Mucosa of rectum (tissue), 2 donors: ENCODE measurements around the gene CAPN10.
"Not testable (repeated sequence)": the region's sequence is repeated elsewhere in the genome, so short reads cannot be mapped to it uniquely, and the experiment has no call there.

Source experiments
- H3K27ac ChIP-seq, 2 donors: one replicate each; pipeline ENCODE4 v1.7.0; 2013; ENCODE audit warnings: inconsistent platforms in 2 of 2, low read depth in 2 of 2, low read length in 2 of 2
- H3K27me3 ChIP-seq, 2 donors: one replicate each; pipeline ENCODE4 v1.7.0; 2013; ENCODE audit warnings: low read length in 2 of 2; ENCODE audit not compliant: control insufficient read depth in 2 of 2, insufficient read depth in 2 of 2
- H3K36me3 ChIP-seq, 2 donors: one replicate each; pipeline ENCODE4 v1.7.0; 2013; ENCODE audit warnings: low read length in 2 of 2; ENCODE audit not compliant: control insufficient read depth in 2 of 2, insufficient read depth in 2 of 2
- H3K4me1 ChIP-seq, 2 donors: one replicate each; pipeline ENCODE4 v1.7.0; 2013; ENCODE audit warnings: low read length in 2 of 2, mild to moderate bottlenecking in 1 of 2; ENCODE audit not compliant: control insufficient read depth in 2 of 2, insufficient read depth in 2 of 2
- H3K4me3 ChIP-seq, 2 donors: one replicate each; pipeline ENCODE4 v1.7.0; 2013; ENCODE audit warnings: low read length in 2 of 2
- H3K9ac ChIP-seq, 2 donors: one replicate each; pipeline ENCODE4 v1.7.0; 2013; ENCODE audit warnings: low read length in 2 of 2, low read depth in 1 of 2, mild to moderate bottlenecking in 1 of 2
- H3K9me3 ChIP-seq, 2 donors: one replicate each; pipeline ENCODE4 v1.7.0; 2013; ENCODE audit warnings: low read length in 2 of 2; ENCODE audit not compliant: control insufficient read depth in 2 of 2
- donor health status: healthy.
- donor health status: Normal muscosa, but diverticular disease.

The CAPN10 gene

DNA sequence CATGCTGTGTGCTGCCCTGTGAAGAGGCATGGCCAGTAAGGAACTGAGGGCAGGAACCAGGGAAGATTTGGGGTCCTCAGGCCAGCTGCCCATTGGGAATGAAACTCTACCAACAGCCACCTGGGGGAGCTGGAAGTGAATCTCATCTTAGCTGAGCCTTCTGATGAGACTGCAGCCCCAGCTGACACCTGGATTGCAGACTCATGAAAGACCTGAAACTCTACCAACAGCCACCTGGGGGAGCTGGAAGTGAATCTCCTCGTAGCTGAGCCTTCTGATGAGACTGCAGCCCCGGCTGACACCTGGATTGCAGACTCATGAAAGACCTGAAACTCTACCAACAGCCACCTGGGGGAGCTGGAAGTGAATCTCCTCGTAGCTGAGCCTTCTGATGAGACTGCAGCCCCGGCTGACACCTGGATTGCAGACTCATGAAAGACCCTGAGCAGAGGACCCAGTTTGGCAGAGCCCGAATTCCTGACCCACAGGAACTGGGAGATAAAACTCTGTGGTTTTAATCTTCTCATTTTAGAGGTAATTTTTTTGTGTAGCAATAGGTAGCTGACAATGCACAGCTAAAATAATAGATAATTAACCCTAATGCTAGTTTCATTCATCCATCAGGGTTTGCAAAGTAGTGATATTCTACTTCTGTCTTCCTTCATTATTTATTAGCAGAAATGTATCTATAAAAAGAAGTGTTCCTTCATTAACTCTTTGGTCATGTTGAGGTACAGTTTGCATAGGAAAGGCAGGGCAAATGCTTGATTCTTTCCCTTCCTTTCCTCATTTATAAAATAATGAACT, 30.5 kb downstream of the CAPN10 start:
- not testable (repeated sequence) for H3K27ac ChIP-seq, H3K9ac ChIP-seq, H3K4me1 ChIP-seq, H3K27me3 ChIP-seq, H3K4me3 ChIP-seq, H3K9me3 ChIP-seq
- H3K36me3 ChIP-seq = peaks cover 37 to 38% of the 10 kb centered on the region in 2 donors

DNA sequence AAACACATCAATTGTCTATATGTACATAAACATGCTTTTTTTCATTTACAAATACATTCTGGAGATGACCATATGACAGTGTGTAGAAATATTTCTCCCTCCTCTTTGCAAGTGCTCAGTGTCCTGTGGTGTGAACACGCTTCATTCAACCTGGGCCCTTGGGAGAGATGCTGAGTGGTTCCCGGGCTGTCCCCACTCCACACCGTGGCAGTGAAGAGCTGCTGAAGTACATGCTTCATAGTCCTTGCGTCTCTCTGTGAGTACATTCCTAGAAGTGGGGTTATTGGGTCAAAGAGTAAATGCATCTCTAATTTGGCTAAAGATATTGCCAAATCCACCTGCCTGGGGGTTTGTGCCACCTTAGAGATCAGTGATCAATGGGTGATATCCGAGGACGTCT, 32.2 kb downstream of the CAPN10 start:
- H3K36me3 ChIP-seq = peaks cover 31 to 33% of the 10 kb centered on the region in 2 donors
- H3K9me3 ChIP-seq = no peaks in the 10 kb centered on the region
- no peak overlapping the region for H3K27ac ChIP-seq

DNA sequence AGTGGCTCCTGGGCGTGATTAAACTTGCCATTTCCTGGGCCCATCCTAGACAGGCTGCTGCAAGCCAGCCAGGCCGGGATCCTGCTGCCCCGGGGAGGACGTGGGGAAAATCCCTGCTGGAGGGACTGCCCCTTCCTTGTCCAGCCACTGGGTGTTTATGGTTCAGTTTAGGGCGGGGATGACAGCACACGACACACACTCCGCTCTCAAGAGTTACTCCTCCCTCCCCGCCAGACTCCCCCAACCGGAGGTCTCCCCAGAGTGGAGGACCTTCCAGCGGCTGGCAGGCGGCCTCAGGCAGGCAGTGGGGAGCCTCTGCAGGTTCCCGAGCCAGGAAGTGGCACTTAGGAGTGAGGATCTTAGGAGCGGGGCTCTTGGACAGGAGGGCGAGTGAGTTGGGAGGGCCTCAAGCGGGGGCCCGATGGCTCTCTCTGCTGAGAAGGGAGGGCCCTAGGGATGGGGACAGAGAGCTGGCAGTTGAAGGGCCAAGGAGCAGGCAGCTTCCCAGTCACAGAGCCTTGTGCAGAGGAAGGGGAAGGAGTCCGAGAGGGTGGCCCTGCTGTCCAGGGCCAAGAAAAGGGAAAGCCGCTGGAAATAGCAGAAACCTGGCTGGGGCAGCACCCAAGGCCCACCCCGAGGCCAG, 33.1 kb downstream of the CAPN10 start:
- H3K4me3 ChIP-seq = no peak overlapping the region
- no peak overlapping the region for H3K9ac ChIP-seq
- no peak overlapping the region for H3K27ac ChIP-seq
- H3K36me3 ChIP-seq = peaks cover 25 to 33% of the 10 kb centered on the region in 2 donors
- no peaks in the 10 kb centered on the region for H3K27me3 ChIP-seq
- H3K4me1 ChIP-seq = peaks cover 4 to 11% of the 10 kb centered on the region in 2 donors
- H3K9me3 ChIP-seq = no peaks in the 10 kb centered on the region

More for the DNA sequence above, 32.2 kb downstream of the CAPN10 start:
- Histone ChIP-seq H3K27me3 (no peaks in the 10 kb centered on the region), H3K9ac (no peak overlapping the region), H3K4me3 (no peak overlapping the region), H3K4me1 (peaks cover 3 to 11% of the 10 kb centered on the region in 2 donors)

DNA sequence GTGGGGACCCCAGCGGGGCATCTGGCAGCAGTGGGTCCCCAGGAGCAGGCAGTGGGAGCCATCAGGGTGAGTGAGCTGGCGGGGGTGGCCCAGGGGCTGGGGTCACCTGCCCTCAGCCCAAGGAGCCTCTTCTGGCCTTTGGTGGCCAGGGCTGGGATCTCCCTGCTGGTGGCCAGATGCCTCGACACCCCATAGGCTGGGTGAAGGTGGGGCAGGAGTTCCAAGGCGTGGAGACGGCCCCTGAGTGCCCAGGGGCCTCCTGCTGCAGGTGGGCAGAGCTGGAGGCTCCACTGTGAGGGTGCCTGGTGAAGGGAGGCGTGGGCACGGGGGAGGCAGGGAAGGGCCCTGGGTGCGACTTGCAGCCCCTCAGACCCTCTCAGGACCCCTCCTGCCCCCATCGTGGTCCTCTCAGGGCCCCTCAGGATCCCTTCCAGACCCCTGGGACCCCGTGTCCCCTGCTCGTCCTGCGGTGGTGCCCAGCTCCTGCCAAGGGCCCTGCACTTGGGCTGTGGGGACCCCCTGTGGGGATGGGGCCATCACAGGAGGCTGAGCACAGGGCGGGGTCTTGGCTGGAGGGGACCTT, 33.7 kb downstream of the CAPN10 start:
- no peaks in the 10 kb centered on the region for H3K27me3 ChIP-seq
- H3K36me3 ChIP-seq = peaks cover 25 to 33% of the 10 kb centered on the region in 2 donors
- H3K9me3 ChIP-seq = no peaks in the 10 kb centered on the region
- H3K4me3 ChIP-seq = no peak overlapping the region
- no peak overlapping the region for H3K27ac ChIP-seq
- H3K9ac ChIP-seq = no peak overlapping the region
- peaks cover 10 to 11% of the 10 kb centered on the region in 2 donors for H3K4me1 ChIP-seq

DNA sequence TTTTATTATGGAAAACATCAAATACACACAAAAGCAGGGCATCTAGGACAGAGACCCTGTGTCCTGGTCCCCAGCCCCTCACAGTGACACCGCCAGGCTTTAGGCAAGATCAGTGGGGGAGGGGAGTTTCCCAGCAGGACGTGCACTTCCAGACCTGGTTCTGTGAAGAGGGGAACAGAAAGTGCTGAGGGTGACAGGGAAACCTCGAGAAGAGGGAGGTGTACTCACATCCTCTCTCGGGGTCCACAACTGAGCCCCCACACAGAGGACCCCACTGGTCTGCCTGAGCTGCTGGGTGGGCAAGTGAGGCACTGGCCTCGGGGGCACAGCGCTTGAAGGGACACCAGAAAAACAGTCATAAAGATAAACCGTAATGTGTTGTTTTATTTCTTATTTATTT, 34.3 kb downstream of the CAPN10 start:
- H3K27ac ChIP-seq = peak overlapping the region in 1 of 2 donors; percentile 23

DNA sequence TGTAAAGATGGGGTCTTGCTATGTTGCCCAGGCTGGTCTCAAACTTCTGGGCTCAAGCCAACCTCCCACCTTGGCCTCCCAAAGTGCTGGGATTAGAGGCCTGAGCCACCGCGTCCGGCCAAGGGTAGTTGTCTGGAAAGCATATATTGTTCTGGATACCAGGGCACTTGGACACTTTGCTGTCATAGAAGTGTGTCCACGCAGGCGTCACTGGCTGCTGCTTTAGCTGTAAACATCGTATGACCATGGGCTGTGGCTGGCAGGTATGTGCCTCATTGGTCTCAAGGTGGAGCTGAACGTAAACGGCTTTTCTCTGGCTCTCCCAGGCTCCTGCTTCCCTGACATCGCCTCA, 35.5 kb downstream of the CAPN10 start:
- H3K4me3 ChIP-seq = no peak overlapping the region
- no peak overlapping the region for H3K9ac ChIP-seq
- peaks cover 19 to 24% of the 10 kb centered on the region in 2 donors for H3K36me3 ChIP-seq
- no peaks in the 10 kb centered on the region for H3K9me3 ChIP-seq
- H3K4me1 ChIP-seq = peaks cover 10 to 11% of the 10 kb centered on the region in 2 donors
- no peaks in the 10 kb centered on the region for H3K27me3 ChIP-seq
- H3K27ac ChIP-seq = no peak overlapping the region

More for the DNA sequence above, 34.3 kb downstream of the CAPN10 start:
- Histone ChIP-seq H3K4me3 (no peak overlapping the region), H3K4me1 (peaks cover 10 to 11% of the 10 kb centered on the region in 2 donors), H3K9me3 (no peaks in the 10 kb centered on the region), H3K27me3 (no peaks in the 10 kb centered on the region), H3K36me3 (peaks cover 23 to 32% of the 10 kb centered on the region in 2 donors), H3K9ac (no peak overlapping the region)

DNA sequence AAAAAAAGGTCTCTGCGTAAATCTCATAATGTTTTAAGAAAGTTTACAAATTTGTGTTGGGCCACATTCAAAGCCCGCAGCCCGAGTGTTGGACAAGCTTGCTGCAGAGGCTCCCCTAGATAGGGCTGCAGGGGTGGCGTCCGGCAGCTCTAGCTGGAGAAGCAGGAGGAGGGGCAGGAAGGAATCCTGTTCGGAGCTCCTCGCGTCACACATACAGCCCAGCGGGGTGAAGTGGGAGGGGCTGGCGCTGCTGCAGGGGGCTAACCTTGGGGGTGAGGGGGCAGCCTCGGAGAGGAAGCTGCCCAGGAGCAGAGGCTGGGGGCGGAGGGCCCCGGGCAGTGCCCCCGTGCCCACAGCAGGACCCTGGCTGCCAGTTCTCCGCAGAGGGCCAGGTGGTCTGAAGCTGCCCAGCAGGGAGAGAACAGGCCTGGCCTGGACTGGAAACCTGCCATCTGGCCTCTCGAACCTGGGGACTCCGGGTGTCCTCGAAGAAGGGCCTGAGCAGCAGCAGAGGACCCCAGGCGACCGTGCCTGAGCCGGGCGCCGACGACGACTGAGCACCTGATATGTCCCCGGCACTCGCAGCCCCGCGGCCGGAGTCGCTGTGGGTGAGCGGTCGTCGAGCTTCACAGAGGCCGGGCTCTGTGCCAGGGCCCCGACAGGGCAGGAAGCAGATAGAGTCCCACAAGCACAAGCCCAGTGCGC, 36.1 kb downstream of the CAPN10 start:
- peaks cover 10 to 11% of the 10 kb centered on the region in 2 donors for H3K4me1 ChIP-seq
- no peak overlapping the region for H3K9ac ChIP-seq
- peak overlapping the region in 1 of 2 donors; percentile 48 for H3K27ac ChIP-seq
- H3K36me3 ChIP-seq = peaks cover 19 to 21% of the 10 kb centered on the region in 2 donors
- H3K4me3 ChIP-seq = no peak overlapping the region
- H3K27me3 ChIP-seq = no peaks in the 10 kb centered on the region
- H3K9me3 ChIP-seq = no peaks in the 10 kb centered on the region

DNA sequence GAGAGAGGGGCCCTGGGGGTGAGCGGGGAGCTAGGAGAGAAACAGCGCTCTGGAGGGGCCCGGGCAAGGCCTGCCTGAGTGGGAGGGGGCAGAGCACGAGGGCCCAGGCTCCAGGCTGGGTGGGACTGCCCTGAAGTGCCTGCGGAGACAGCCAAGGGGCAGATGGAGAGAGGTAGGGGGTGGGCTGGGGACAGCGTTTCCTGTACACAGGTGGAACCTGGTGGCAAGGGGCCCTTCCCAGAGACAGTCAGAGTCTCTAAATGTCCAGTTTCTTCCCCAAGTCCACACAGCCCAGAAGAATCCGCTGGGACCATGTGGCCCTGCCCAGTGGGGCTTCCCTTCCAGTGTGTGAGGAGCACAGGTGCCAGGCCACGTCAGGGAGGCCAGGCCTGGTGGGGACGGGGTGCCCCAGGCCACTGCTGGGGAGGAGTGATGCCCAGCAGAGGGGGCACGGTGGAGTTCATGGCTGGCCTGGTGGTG, 37.0 kb downstream of the CAPN10 start:
- H3K9ac ChIP-seq = no peak overlapping the region
- peaks cover 14 to 22% of the 10 kb centered on the region in 2 donors for H3K36me3 ChIP-seq
- peaks cover 10 to 11% of the 10 kb centered on the region in 2 donors for H3K4me1 ChIP-seq
- H3K27ac ChIP-seq = no peak overlapping the region
- H3K9me3 ChIP-seq = no peaks in the 10 kb centered on the region
- H3K27me3 ChIP-seq = no peaks in the 10 kb centered on the region
- no peak overlapping the region for H3K4me3 ChIP-seq

DNA sequence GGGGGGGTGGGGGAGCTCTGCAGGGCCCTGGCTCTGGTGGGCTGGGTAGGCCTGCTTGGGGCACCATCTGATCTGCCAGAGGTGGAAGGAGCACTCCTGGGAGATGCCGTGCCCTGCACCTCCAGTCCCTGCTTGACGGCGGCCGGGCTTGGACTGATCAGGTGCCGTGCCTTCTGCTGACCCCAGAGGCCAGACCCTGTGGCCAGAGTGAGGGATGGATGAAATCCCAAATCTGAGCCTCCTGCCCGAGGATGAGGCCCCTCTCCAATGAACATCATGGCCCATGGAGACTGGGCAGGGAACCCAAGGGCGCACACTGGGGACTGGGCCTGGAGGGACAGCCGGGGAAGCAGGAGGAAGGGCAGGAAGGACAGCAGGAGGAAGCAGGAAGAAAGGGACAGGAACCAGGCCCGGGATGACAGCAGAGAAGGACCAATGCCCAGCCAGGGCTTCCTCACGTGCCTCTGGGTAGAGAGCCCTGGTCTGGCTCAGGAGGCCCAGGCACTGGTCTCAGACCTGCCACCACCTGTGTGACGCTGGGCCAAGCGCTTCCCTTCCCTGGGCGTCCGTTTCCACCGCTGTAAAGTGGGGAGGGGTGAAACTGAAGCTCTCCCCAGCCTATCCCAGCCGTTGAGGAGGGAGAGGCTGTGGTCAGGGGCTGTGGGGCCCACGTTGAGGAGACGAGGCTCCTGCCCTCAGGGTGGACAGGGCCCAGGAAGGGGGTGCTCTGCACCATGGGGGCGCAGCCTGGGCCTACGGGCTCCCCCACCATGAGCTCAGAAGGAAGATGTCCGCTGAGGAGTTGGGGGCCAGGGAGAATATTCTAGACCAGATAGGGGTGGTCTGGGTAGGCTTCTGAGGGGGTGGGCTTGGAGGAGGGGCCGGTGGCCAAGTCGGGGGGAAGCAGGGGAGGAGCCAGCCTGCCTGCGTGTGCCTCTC, 37.7 kb downstream of the CAPN10 start:
- Histone ChIP-seq H3K4me1 (peaks cover 10 to 11% of the 10 kb centered on the region in 2 donors), H3K27ac (peak overlapping the region in 1 of 2 donors; percentile 52)

More for the DNA sequence above, 37.7 kb downstream of the CAPN10 start:
- peaks cover 7 to 17% of the 10 kb centered on the region in 2 donors for H3K36me3 ChIP-seq
- H3K4me3 ChIP-seq = no peak overlapping the region
- H3K27me3 ChIP-seq = no peaks in the 10 kb centered on the region
- no peak overlapping the region for H3K9ac ChIP-seq
- H3K9me3 ChIP-seq = no peaks in the 10 kb centered on the region
